ENCODE results near the gene MRPS22. TPM values are rescaled to one million over a fixed set of nuclear protein-coding genes. Genes with fewer than 3 reads are reported as not detected.

MRPS22 gene
- total and polyA plus RNA-seq, 2 donors (not counting 3 experiments of a cell fraction or from before 2014, with no cell fraction given) = 33.8 to 45.6 TPM

DNA sequence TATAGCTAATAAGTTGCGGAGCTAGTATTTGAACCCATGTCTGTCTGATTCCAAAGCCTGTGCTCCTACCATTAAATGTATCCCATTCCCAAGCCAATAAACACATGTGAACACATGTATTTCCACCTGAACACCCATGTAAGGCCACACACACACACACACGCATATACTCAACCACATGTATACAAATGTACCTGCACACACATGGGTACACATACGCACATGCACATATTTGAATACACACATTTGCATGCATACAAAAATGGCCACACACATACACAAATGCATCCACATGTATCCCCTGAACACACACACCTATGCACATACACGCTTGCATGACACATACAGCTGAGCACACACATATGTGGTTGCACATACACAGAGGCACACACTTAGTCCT, 5.4 kb upstream of the MRPS22 start:
- no peak overlapping the region for H3K27ac ChIP-seq (ENCODE audit: insufficient read depth, low read depth, low read length)
- H3K4me1 ChIP-seq (ENCODE audit: control insufficient read depth, extremely low read depth, insufficient read depth, low read length) = no peaks in the 10 kb centered on the region
- H3K9ac ChIP-seq (replicated peaks; ENCODE audit: extremely low read depth, insufficient read depth, low read length) = no peak overlapping the region
- H3K9me3 ChIP-seq (replicated peaks; ENCODE audit: control insufficient read depth, insufficient read depth, low read length) = no peaks in the 10 kb centered on the region
- FAIRE-seq (no peak), DNase-seq (ENCODE audit: low read depth, low spot score) (no peak)
- peaks cover 4 to 13% of the 10 kb centered on the region in 2 experiments for H3K27me3 ChIP-seq (ENCODE audit: control insufficient read depth in 2 of 2, insufficient read depth in 2 of 2, low read length in 2 of 2)
- no peak overlapping the region for H3K4me2 ChIP-seq (ENCODE audit: insufficient read depth, low read length)
- intact Hi-C loops (cut with micrococcal nuclease) (no loop called here), dilution Hi-C loops (cut with MboI; ENCODE audit: extremely low pct_ligation_motif_present, low sequenced_read_pairs) (no loop called here)
- no peaks in the 10 kb centered on the region for H3K79me2 ChIP-seq (ENCODE audit: control insufficient read depth, insufficient read depth, low read length)
- H4K20me1 ChIP-seq (replicated peaks; ENCODE audit: control insufficient read depth, extremely low read depth, insufficient read depth, low read length) = no peaks in the 10 kb centered on the region
- H3K4me3 ChIP-seq (replicated peaks in 1 of 3; ENCODE audit: insufficient read depth in 1 of 3, low read depth in 1 of 3, low read length in 3 of 3) = no peak overlapping the region
- BruUV-seq (replicated peaks) = no TSS peak
- POLR2A ChIA-PET = no interaction called here
- TF ChIP-seq GATA2 (IDR thresholded peaks at IDR 0.05; ENCODE audit: insufficient read depth, insufficient read length, low read depth, low read length) = no peak
- TF ChIP-seq POLR2A (IDR thresholded peaks at IDR 0.05; ENCODE audit: low read depth, low read length) = no peak
- TF ChIP-seq, protein P1, sequence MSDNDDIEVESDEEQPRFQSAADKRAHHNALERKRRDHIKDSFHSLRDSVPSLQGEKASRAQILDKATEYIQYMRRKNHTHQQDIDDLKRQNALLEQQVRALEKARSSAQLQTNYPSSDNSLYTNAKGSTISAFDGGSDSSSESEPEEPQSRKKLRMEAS (IDR thresholded peaks at IDR 0.05; ENCODE audit: insufficient read depth, insufficient read length) = no peak
- no peak for TF ChIP-seq POLR2AphosphoS5 (IDR thresholded peaks at IDR 0.05; ENCODE audit: insufficient read depth, low read depth, low read length)
- TF ChIP-seq FOS (IDR thresholded peaks at IDR 0.05; ENCODE audit: borderline replicate concordance, insufficient read depth, low read length) = no peak
- TF ChIP-seq MYC (IDR thresholded peaks at IDR 0.05; ENCODE audit: low read depth, low read length) = no peak
- TF ChIP-seq, protein P2, sequence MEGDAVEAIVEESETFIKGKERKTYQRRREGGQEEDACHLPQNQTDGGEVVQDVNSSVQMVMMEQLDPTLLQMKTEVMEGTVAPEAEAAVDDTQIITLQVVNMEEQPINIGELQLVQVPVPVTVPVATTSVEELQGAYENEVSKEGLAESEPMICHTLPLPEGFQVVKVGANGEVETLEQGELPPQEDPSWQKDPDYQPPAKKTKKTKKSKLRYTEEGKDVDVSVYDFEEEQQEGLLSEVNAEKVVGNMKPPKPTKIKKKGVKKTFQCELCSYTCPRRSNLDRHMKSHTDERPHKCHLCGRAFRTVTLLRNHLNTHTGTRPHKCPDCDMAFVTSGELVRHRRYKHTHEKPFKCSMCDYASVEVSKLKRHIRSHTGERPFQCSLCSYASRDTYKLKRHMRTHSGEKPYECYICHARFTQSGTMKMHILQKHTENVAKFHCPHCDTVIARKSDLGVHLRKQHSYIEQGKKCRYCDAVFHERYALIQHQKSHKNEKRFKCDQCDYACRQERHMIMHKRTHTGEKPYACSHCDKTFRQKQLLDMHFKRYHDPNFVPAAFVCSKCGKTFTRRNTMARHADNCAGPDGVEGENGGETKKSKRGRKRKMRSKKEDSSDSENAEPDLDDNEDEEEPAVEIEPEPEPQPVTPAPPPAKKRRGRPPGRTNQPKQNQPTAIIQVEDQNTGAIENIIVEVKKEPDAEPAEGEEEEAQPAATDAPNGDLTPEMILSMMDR (IDR thresholded peaks at IDR 0.05; ENCODE audit: extremely low read depth in 1 of 2, insufficient read depth in 1 of 2, low read depth in 1 of 2, low read length in 2 of 2) = no peak
- no peak for TF ChIP-seq JUN (IDR thresholded peaks at IDR 0.05; ENCODE audit: borderline replicate concordance, insufficient read depth, insufficient read length, low read depth)
- TF ChIP-seq EZH2 (IDR thresholded peaks at IDR 0.05; ENCODE audit: borderline replicate concordance, low read depth, low read length, severe bottlenecking) = no peak
- H2AFZ ChIP-seq (ENCODE audit: low read depth, low read length) = no peak overlapping the region
- CTCF ChIA-PET = interaction anchor here (1.8 kb wide), 1 partner anchor 16 kb away, joined by 6 read pairs; no protein-coding TSS in a partner anchor
- no peaks in the 10 kb centered on the region for H3K36me3 ChIP-seq (ENCODE audit: control insufficient read depth in 2 of 2, extremely low read depth in 1 of 2, insufficient read depth in 2 of 2, low read length in 2 of 2)
- no peaks in the 10 kb centered on the region for H3K9me1 ChIP-seq (replicated peaks; ENCODE audit: control insufficient read depth, extremely low read depth, insufficient read depth, low read length)

Measured in endothelial cell of umbilical vein (primary cell).